MM.1S (cell line): ENCODE measurements around the gene HEATR5A.

ENCODE experiments used
- CTCF ChIP-seq: fragments of 300-600 bp; sonication (generic); IDR thresholded peaks from 2 replicates; pipeline ENCODE4 v1.5.1; 2016; ENCODE audit warnings: antibody characterized with exemption, low read length, mixed read lengths
- EZH2phosphoT487 ChIP-seq: fragments of 300-600 bp; sonication (generic); IDR thresholded peaks from 2 replicates; pipeline ENCODE4 v1.6.1; 2018; ENCODE audit warnings: antibody characterized with exemption, low read length

GRCh38 chr14:31307198-31307597 is 113.2 kb downstream of the HEATR5A start:
- TF ChIP-seq CTCF (no peak), EZH2phosphoT487 (no peak)
